CD4-positive, alpha-beta memory T cell (primary cell): ENCODE data around the gene CD7. TPM values are rescaled to one million over a fixed set of nuclear protein-coding genes. Genes with fewer than 3 reads are reported as not detected.

Source experiments
- CTCF ChIA-PET: fragments of 350-600 bp; sonication (Branson Sonifier 250); formaldehyde crosslinking; loops from one replicate; lab custom pipeline; 2021; ENCODE audit warnings: inconsistent platforms; ENCODE audit not compliant: partially characterized antibody; lab: Charles Lee
- POLR2A ChIA-PET: fragments of 350-600 bp; sonication (Branson Sonifier 250); formaldehyde crosslinking; loops from one replicate; lab custom pipeline; 2021; ENCODE audit not compliant: partially characterized antibody; lab: Charles Lee
- DNase-seq, 5 donors: peaks; one replicate each; pipeline versions ENCODE4 v3.0.0 to v3.0.0-alpha.2; 2020 to 2022; ENCODE audit warnings: mixed read lengths in 1 of 5
- H3K27ac ChIP-seq: one replicate; pipeline ENCODE4 v1.7.0; 2013; ENCODE audit warnings: low read depth, low read length
- H3K27me3 ChIP-seq: 2 replicates; pipeline ENCODE4 v1.7.0; 2013; ENCODE audit warnings: mild to moderate bottlenecking, low read length, moderate library complexity; ENCODE audit not compliant: insufficient read depth
- H3K36me3 ChIP-seq: 2 replicates; pipeline ENCODE4 v1.7.0; 2013; ENCODE audit warnings: mild to moderate bottlenecking, low read length, moderate library complexity; ENCODE audit not compliant: insufficient read depth
- H3K4me1 ChIP-seq: 2 replicates; pipeline ENCODE4 v1.7.0; 2013; ENCODE audit warnings: mild to moderate bottlenecking, low read length, moderate library complexity; ENCODE audit not compliant: insufficient read depth
- H3K4me3 ChIP-seq, 2 donors: one replicate each; pipeline ENCODE4 v1.7.0; 2013; ENCODE audit warnings: low read length in 2 of 2, mild to moderate bottlenecking in 1 of 2
- H3K9me3 ChIP-seq, 2 donors: one replicate each; pipeline ENCODE4 v1.7.0; 2013; ENCODE audit warnings: low read length in 2 of 2, control low read depth in 1 of 2; ENCODE audit not compliant: control insufficient read depth in 1 of 2
- H3K27ac Mint-ChIP-seq, 7 donors: one replicate each; pipeline ENCODE4 v1.8.0; 2020 to 2021; ENCODE audit warnings: mixed read lengths in 7 of 7, mild to moderate bottlenecking in 6 of 7, inconsistent platforms in 3 of 7, moderate library complexity in 3 of 7
- H3K27me3 Mint-ChIP-seq, 2 donors: one replicate each; pipeline ENCODE4 v1.8.0; 2020 to 2021; ENCODE audit warnings: mixed read lengths in 2 of 2
- H3K36me3 Mint-ChIP-seq, 2 donors: one replicate each; pipeline ENCODE4 v1.8.0; 2020 to 2021; ENCODE audit warnings: mixed read lengths in 2 of 2, inconsistent platforms in 1 of 2, mild to moderate bottlenecking in 1 of 2
- H3K4me1 Mint-ChIP-seq, 4 donors: one replicate each; pipeline ENCODE4 v1.8.0; 2020 to 2021; ENCODE audit warnings: mixed read lengths in 4 of 4, mild to moderate bottlenecking in 1 of 4
- H3K4me3 Mint-ChIP-seq, 8 donors: one replicate each; pipeline ENCODE4 v1.8.0; 2020 to 2021; ENCODE audit warnings: mixed read lengths in 8 of 8, mild to moderate bottlenecking in 7 of 8, moderate library complexity in 6 of 8, inconsistent platforms in 3 of 8
- H3K9me3 Mint-ChIP-seq, 8 donors: one replicate each; pipeline ENCODE4 v1.8.0; 2020 to 2021; ENCODE audit warnings: mixed read lengths in 8 of 8, mild to moderate bottlenecking in 5 of 8, inconsistent platforms in 3 of 8, moderate library complexity in 1 of 8
- intact Hi-C: fragments of 100-400 bp; cut with micrococcal nuclease; formaldehyde crosslinking; loops from one replicate; pipeline ENCODE4 v1.15.1; 2023
- polyA plus RNA-seq, 2 donors: library from polyadenylated mRNA; unstranded; fragments of 300-500 nt; fragmentation: Illumina TruSeq; gene quantifications; one replicate each; pipeline ENCODE4 v1.2.3, GENCODE V29; 2021
- total RNA-seq, 2 experiments: library from RNA; stranded (reverse); gene quantifications; one replicate each; pipeline ENCODE4 v1.2.3, GENCODE V29; 2021

The CD7 gene
- total and polyA plus RNA-seq, 4 experiments from 2014 or later: 40.9 to 82.6 (median 47.1) TPM

GRCh38 chr17:82271401-82271800, 46.0 kb downstream of the CD7 start:
- Histone ChIP-seq H3K36me3 (peaks cover 29% of the 10 kb centered on the region), H3K27ac (peak overlapping the region; percentile 80), H3K9me3 (no peaks in the 10 kb centered on the region), H3K27me3 (no peaks in the 10 kb centered on the region), H3K4me3 (no peak overlapping the region), H3K4me1 (peaks cover 67% of the 10 kb centered on the region)
- CTCF ChIA-PET: no interaction called here
- Mint-ChIP-seq H3K27me3 (no peaks in the 10 kb centered on the region), H3K4me1 (peaks cover 46 to 74% (median 58%) of the 10 kb centered on the region in 4 donors), H3K36me3 (peaks cover 28 to 52% of the 10 kb centered on the region in 2 donors), H3K27ac (peak overlapping the region in 5 of 7 donors; percentile 31 to 96 (median 92)), H3K4me3 (peak overlapping the region; percentile 89 to 96 (median 94)), H3K9me3 (no peaks in the 10 kb centered on the region)
- POLR2A ChIA-PET: interaction anchor here (0.8 to 3.6 kb wide), 3 partner anchors 21 to 46 kb away, joined by 3 to 15 read pairs (median 15); partner anchors contain the start of gene CD7
- no peak for DNase-seq
- intact Hi-C loops: no loop called here

DNA sequence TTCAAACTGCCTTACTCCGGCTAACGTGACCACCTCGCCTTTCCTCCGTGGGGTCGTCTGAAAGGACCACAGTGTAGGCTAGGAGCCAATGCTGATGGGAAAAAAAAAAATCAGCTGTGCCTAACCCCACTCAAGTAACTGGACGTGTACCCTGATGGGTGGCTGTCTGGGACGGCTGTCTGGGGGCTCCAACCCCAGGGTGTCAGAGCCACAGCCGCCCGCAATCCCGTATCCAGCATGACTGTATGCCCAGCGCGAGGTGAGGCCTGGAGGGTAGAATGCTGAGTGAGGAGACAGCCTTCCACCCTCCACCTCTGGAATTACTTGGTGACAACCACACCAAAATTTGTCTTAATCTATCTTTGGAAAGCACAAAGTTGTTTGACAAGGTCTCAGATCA, 46.8 kb downstream of the CD7 start:
- CTCF ChIA-PET: no interaction called here
- H3K36me3 Mint-ChIP-seq: peaks cover 29 to 60% of the 10 kb centered on the region in 2 donors
- H3K9me3 Mint-ChIP-seq: no peaks in the 10 kb centered on the region
- intact Hi-C loops: no loop called here
- H3K4me3 Mint-ChIP-seq: peak overlapping the region in 7 of 8 donors; percentile 21 to 96 (median 64)
- Histone ChIP-seq H3K9me3 (no peaks in the 10 kb centered on the region), H3K27me3 (no peaks in the 10 kb centered on the region), H3K4me3 (no peak overlapping the region), H3K27ac (peak overlapping the region; percentile 24), H3K36me3 (peaks cover 37% of the 10 kb centered on the region), H3K4me1 (peaks cover 67% of the 10 kb centered on the region)
- DNase-seq: no peak
- H3K27ac Mint-ChIP-seq: peak overlapping the region; percentile 45 to 92 (median 82)
- POLR2A ChIA-PET: interaction anchor here (0.8 to 2.5 kb wide), 2 partner anchors 22 to 27 kb away, joined by 3 to 15 read pairs; no protein-coding TSS in a partner anchor
- H3K27me3 Mint-ChIP-seq: no peaks in the 10 kb centered on the region
- H3K4me1 Mint-ChIP-seq: peaks cover 49 to 82% (median 65%) of the 10 kb centered on the region in 4 donors

DNA sequence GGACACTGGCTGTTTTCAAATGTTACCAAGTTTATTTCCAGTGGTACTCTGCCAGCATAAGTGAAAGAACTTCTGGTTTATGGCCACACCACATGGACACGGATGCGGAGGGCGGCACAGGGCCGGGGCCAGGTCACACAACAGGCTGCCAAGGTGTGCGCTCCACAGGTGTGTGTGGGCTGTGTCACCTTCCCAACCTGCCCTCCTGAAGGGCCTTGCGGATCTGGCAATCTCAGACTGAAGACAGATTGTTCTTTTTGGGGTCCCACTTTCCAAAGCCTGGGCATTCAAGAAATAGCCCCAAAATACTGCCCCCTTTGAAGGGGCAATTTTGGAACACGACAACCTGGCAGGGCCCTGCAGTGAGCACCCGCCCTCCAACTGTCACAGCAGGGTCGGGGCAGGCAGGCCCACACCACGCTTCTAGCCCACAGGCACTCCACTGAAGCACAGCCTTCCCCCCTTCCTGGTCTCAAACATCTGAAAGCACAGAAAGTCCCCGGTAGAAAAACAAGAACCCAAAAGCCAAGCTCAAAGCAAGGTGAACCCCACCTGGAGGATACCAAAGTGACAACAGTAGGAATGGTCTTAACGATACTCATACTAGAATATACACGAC, 47.4 kb downstream of the CD7 start:
- H3K9me3 Mint-ChIP-seq: no peaks in the 10 kb centered on the region
- Histone ChIP-seq H3K4me3 (no peak overlapping the region), H3K27me3 (no peaks in the 10 kb centered on the region), H3K27ac (peak overlapping the region; percentile 24), H3K36me3 (peaks cover 42% of the 10 kb centered on the region), H3K4me1 (peaks cover 67% of the 10 kb centered on the region), H3K9me3 (no peaks in the 10 kb centered on the region)
- intact Hi-C loops: no loop called here
- ChIA-PET POLR2A (interaction anchor here (2.5 kb wide), 1 partner anchor 28 kb away, joined by 15 read pairs; no protein-coding TSS in a partner anchor), CTCF (no interaction called here)
- peak overlapping the region; percentile 73 to 92 (median 82) for H3K27ac Mint-ChIP-seq
- H3K4me1 Mint-ChIP-seq: peaks cover 49 to 82% (median 66%) of the 10 kb centered on the region in 4 donors
- DNase-seq: no peak
- H3K4me3 Mint-ChIP-seq: peak overlapping the region; percentile 2 to 96 (median 64)
- H3K27me3 Mint-ChIP-seq: no peaks in the 10 kb centered on the region
- peaks cover 34 to 63% of the 10 kb centered on the region in 2 donors for H3K36me3 Mint-ChIP-seq

DNA sequence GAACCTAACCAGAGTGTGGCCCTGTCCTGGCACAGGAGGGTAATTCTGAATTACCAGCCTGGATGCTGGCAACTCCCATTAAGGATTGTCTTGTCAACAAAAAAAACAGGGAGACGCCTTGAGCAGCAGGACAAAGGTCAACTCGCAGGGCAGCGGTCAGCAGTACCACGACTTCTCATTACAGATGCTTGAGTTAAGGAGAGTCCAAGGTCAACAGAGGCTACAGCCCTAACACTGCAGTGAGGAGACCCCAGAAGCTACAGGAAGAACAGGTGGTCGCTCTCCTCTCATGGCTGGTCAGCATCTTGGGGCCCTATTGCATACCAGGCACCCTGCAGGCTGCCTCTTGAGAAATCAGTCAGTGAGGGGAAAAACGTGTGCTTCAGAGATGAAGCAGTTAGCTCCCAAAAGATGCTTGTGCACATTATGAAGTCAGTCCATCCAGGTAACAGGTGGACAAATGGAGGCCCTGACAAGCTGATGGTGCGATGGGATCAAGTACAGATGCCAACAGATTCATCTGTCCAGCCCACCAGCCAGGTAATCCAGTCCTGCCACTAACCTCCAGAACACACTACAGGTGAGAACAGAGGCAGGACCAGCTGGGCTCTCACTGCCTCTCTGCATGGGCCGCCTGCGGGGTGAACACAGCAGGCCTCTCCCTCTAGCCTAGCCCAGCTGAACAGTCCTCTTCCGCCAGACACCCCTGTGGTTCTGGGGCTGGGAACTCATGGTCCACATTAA, 48.1 kb downstream of the CD7 start:
- Histone ChIP-seq H3K4me3 (no peak overlapping the region), H3K27me3 (no peaks in the 10 kb centered on the region), H3K36me3 (peaks cover 46% of the 10 kb centered on the region), H3K27ac (peak overlapping the region; percentile 24), H3K4me1 (peaks cover 65% of the 10 kb centered on the region), H3K9me3 (no peaks in the 10 kb centered on the region)
- ChIA-PET CTCF (no interaction called here), POLR2A (interaction anchor here (1.5 kb wide), 1 partner anchor 48 kb away, joined by 5 read pairs; the partner anchor contains the start of gene CD7)
- DNase-seq: no peak
- Mint-ChIP-seq H3K9me3 (no peaks in the 10 kb centered on the region), H3K27me3 (no peaks in the 10 kb centered on the region), H3K4me1 (peaks cover 50 to 82% (median 67%) of the 10 kb centered on the region in 4 donors), H3K36me3 (peaks cover 39 to 67% of the 10 kb centered on the region in 2 donors), H3K4me3 (peak overlapping the region; percentile 8 to 95 (median 56)), H3K27ac (peak overlapping the region; percentile 68 to 92 (median 77))
- intact Hi-C loops: no loop called here

GRCh38 chr17:82267575-82268379, 49.6 kb downstream of the CD7 start:
- no peaks in the 10 kb centered on the region for H3K9me3 ChIP-seq
- peak in 1 of 5 donors; percentile 58 for DNase-seq
- no peak overlapping the region for H3K4me3 ChIP-seq
- peaks cover 50 to 80% (median 63%) of the 10 kb centered on the region in 4 donors for H3K4me1 Mint-ChIP-seq
- H3K27ac ChIP-seq: peak overlapping the region; percentile 29
- H3K27me3 Mint-ChIP-seq: no peaks in the 10 kb centered on the region
- intact Hi-C loops: no loop called here
- peaks cover 43 to 76% of the 10 kb centered on the region in 2 donors for H3K36me3 Mint-ChIP-seq
- no peaks in the 10 kb centered on the region for H3K27me3 ChIP-seq
- H3K9me3 Mint-ChIP-seq: no peaks in the 10 kb centered on the region
- H3K4me3 Mint-ChIP-seq: peak overlapping the region in 7 of 8 donors; percentile 17 to 74 (median 56)
- ChIA-PET POLR2A (interaction anchor here (1.0 to 2.0 kb wide), 4 partner anchors 25 to 49 kb away, joined by 3 to 5 read pairs (median 4); partner anchors contain the start of gene CD7), CTCF (interaction anchor here (1.0 kb wide), 1 partner anchor 237 kb away, joined by 3 read pairs; no protein-coding TSS in a partner anchor)
- H3K4me1 ChIP-seq: peaks cover 58% of the 10 kb centered on the region
- peaks cover 58% of the 10 kb centered on the region for H3K36me3 ChIP-seq
- H3K27ac Mint-ChIP-seq: peak overlapping the region; percentile 24 to 92 (median 80)

GRCh38 chr17:82266142-82266541, 51.3 kb downstream of the CD7 start:
- Histone ChIP-seq H3K27me3 (no peaks in the 10 kb centered on the region), H3K27ac (no peak overlapping the region), H3K9me3 (no peaks in the 10 kb centered on the region), H3K36me3 (peaks cover 65% of the 10 kb centered on the region), H3K4me3 (no peak overlapping the region), H3K4me1 (peaks cover 43% of the 10 kb centered on the region)
- Mint-ChIP-seq H3K4me3 (peak overlapping the region in 1 of 8 donors; percentile 42), H3K27ac (peak overlapping the region in 5 of 7 donors; percentile 15 to 92 (median 79)), H3K36me3 (peaks cover 54 to 78% of the 10 kb centered on the region in 2 donors), H3K4me1 (peaks cover 46 to 75% (median 55%) of the 10 kb centered on the region in 4 donors), H3K27me3 (no peaks in the 10 kb centered on the region), H3K9me3 (no peaks in the 10 kb centered on the region)
- intact Hi-C loops: no loop called here
- ChIA-PET POLR2A (interaction anchor here (2.0 kb wide), 1 partner anchor 26 kb away, joined by 5 read pairs; no protein-coding TSS in a partner anchor), CTCF (no interaction called here)
- no peak for DNase-seq
